HG03521 (cell line): ENCODE data around the gene PTGER4.
A peak's percentile ranks its signal among the peaks of the same experiment; 100 is the strongest.

Experiments used
- ATAC-seq: cut with Tn5 transposase; IDR thresholded peaks from one replicate; pipeline ENCODE4 v1.9.1; 2021; ENCODE audit warnings: mild to moderate bottlenecking, moderate library complexity; ENCODE audit not compliant: unreplicated experiment

PTGER4 gene

DNA sequence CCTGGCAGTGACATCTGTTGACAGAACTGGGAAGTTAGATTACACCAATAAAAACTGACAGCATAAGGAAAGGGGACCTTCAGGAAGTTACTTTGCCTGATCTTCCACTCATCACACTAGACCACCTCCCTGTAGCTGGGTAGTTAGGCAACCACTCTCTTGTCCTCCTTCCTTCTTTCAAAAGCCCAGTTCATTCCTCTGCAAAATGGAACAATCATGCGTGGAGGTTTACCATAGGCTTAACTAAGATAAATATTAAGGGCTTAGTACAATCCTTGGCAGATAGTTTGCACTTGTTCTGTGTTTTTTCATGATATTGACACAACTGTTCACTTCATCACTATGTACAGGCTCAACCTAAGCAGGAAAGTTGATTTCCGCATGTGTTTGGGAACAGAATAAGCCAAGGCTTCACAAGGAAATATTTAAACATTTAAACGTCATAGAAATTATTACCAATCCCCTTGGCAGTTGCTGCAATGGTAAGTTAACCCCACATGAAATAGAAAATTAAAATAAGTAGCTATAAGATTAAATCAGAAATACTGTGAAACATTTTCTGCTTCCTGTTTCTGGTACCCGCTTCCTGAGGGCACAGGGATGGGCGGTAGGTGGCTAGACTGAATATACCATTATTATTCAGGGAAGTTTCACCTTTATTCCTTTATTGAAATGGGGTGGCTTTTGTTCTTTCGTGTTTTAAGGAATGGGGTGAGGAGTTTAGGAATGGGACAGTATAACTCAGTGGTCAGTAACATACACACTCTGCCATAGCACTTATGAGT is 9.9 kb upstream of the PTGER4 start:
- no peak for ATAC-seq

DNA sequence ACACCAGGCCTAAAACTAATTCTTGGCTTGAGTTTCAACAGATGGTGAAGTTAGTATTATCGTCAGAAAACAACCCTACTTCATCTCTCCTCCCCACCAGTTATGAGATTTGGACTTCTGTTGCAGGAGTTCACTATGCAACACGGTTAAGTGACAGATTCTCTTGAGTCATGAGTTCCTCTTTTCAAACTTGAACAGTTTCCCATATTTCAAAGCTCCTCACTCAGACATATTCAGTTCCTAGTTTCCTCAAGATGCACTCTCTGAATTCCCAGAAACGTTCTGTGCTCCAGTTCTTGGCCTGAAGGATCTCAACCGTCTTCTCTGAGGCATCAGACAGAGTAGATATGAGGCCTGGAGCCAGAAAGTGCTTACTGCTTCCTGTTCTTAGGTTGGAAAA is 7.3 kb upstream of the PTGER4 start:
- ATAC-seq = no peak

- ATAC-seq = no peak
Observed at GRCh38 chr5:40674661-40675235, 5.0 kb upstream of the PTGER4 start.

DNA sequence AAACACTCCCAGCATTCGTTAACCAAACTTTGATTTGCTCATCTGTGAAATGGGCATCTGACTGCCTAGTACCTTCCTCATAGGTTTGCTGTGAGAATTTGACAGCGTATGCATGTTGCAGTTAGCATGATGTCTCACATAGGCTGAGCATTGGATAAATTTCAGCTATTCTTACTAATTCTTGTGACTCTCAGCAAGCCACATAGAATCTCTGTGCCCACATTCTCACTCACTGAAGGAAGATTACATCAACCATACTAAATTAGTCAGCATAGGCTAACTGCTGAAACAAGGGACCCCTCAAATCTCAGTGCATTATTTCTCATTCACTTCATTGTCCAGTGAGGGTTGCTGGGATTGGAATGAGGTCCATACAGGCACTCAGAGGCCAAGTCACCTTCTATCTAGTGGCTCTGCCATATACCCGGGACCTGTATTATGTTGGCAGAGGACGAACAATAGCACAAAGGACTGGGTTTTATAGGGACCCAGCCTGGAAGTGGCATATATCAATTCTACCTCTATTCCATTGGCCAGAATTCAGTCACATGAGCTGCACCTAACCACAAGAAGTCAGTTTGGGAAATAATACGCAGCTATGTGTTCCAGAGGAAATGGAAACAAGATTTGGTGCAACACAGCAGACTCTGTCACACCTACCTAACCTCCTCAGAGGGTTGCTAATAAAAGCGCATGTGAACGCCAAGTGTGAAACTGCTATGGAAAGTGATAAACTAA is 4.2 kb upstream of the PTGER4 start:
- ATAC-seq = no peak

GRCh38 chr5:40676613-40677343 is 2.9 kb upstream of the PTGER4 start:
- ATAC-seq = no peak

DNA sequence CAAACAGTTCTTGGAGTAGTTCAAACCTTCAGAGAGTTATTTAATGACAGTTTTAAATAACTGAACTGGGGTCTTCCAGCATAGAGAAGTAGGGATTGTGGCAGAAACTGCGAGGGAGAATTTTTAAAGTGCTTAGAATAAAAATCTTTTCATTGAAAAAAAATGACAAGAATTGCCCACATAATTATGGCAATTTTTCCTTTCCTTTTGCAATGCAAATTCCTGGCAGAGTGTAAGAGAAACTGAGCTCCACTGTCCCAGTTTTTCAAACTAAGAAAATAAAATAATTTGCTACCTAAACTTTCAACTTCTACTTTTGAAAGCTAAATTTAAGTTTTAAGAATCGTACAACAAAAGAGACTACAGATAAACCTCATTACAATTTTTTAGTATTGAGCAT is 2.3 kb upstream of the PTGER4 start:
- no peak for ATAC-seq

DNA sequence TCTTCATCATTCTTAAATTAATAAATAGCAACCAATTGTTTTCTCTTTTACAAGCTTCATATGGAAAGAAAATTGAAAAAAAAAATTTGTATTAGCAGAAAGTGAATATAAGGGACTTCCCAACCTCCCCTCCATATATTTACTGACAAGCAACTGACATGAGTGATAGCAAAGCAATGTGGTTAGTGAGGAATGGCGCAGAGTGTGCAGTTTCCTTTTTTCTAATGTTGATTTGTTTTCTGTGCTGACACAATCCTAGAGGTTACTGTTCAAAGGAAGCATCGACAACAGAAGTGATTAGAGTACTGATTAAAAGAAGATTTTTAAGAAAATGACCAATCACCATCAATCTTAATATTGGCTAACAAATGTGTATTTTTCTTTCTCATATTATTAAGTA is 1.7 kb upstream of the PTGER4 start:
- ATAC-seq = no peak

- no peak for ATAC-seq
Observed at GRCh38 chr5:40678460-40679147, 1.1 kb upstream of the PTGER4 start.

DNA sequence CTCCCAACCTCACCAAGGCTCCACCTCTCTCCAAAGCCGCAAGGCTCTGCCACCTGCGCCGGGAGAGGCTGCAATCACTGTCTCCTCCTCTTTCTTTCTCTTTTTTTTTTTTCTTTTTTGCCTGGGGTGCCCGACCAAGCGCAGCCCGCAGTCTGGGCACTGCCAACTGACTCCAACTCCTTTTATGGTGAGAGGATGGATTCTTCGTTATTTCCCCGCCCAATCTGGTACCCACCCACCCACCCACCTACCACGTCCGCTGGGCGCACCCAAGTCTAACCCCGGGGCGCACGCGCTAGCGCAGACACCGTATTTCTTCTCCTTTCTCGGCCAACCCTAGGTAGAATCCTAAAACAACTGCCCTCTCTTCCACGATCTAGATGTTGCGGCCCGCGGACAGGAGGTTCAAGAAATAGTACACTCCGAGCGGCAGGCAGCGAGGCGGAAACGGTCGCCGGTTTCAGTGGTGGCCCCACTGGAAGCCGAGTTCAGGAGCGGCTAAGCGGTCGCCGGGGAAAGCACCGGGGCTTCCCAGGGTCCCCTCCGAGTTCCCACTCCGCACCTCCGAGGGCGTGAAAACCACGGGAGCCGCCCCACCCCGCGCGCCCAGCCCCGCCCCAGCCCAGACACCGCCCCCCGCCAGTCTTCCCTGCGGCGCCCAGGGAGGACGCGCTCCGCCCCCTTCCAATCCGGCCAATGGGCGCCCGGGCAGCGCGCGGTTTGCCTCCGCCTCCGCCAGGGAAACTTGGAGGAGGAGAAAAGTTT is 385 bp upstream of the PTGER4 start:
- peak; percentile 62 for ATAC-seq

DNA sequence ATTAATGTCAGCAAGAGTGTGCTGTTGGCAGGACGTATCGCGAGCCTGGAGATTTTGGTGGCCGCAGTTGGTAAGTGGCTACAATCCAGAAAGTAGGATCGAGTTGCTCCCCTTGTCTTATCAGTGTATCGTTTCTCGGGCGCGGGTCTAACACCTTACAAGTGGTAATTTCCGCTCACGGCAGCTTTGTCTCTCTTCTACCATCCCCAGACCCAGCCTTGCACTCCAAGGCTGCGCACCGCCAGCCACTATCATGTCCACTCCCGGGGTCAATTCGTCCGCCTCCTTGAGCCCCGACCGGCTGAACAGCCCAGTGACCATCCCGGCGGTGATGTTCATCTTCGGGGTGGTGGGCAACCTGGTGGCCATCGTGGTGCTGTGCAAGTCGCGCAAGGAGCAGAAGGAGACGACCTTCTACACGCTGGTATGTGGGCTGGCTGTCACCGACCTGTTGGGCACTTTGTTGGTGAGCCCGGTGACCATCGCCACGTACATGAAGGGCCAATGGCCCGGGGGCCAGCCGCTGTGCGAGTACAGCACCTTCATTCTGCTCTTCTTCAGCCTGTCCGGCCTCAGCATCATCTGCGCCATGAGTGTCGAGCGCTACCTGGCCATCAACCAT is 1.1 kb downstream of the PTGER4 start:
- no peak for ATAC-seq

DNA sequence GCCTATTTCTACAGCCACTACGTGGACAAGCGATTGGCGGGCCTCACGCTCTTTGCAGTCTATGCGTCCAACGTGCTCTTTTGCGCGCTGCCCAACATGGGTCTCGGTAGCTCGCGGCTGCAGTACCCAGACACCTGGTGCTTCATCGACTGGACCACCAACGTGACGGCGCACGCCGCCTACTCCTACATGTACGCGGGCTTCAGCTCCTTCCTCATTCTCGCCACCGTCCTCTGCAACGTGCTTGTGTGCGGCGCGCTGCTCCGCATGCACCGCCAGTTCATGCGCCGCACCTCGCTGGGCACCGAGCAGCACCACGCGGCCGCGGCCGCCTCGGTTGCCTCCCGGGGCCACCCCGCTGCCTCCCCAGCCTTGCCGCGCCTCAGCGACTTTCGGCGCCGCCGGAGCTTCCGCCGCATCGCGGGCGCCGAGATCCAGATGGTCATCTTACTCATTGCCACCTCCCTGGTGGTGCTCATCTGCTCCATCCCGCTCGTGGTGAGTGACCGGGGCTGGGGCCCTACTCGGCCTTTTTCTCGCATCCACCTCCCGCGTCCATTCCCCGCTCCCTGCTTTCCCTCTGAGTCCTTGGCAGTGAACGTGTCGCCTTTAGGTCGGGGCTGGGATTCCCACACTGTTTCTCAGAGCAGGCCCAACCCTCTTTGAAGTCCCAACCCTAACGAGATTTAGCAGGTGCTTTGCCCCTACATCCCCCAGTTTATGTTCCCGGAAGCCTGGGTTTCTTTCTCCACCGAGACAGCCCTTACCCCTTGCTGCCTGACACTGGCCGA is 1.8 kb downstream of the PTGER4 start:
- no peak for ATAC-seq

DNA sequence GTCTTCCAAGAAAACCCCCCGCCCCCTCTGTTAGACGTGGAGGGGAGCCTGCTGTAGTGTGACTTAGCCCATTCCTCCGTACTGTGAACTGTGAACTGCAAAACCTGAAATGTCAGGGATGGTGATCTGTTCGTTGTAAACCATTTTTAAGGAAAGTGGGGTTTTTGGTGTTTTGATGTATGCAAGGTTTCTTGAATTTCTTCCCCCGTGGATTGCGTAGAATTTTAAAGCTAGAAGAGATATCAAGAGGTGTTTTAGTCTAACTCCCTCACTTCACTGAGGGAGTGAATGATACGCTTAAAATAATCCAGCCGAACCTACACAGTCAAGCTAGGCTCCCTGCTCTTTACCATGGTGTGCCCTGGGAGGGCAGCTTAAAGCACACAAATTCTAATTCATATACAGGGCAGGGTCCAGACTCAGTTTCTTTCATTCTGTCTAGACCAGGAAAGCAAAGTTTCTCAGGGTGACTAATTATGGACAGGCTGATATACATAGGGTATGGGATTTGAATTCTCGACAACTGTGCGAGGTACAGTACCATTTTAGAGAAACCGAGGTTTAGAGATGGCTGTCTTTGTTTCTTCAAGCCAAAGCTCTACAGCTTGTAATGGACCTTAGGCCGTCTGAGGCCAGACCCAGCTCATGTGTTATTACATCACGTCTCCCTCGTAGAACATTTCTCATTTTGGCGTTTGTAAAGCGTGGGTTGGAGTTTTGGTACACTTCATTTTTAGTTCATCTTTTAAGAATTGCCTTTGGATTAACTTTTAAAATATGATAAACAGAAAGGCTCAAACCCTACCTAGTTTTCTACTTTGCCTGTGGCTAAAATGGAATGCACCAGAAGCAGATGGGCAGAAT is 2.7 kb downstream of the PTGER4 start:
- no peak for ATAC-seq

GRCh38 chr5:40683305-40683704 is 3.6 kb downstream of the PTGER4 start:
- ATAC-seq = no peak

- no peak for ATAC-seq
Observed at GRCh38 chr5:40685193-40685592, 5.5 kb downstream of the PTGER4 start.

DNA sequence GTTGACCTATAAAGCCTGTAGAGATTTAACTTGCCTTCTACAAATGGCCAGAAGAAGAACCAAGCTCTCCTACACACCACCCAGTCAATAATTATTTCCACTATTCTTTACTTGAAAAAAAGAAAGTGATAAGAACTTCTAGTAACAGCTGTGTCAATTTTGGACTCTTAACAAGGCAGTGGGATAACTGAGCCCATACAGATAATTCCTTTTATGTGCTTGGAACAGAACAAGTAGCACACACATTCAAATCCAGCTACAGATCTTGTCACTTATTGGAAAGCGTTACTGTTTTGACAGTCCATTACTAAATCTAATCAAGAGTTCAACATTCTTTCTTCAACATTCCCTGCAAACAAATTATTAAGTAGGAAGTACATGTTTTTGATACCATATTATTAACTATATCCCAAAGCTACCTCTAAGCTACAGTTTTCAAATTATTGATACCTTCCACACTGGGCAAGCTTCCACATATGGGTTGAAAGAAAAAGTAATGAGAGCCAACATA is 6.3 kb downstream of the PTGER4 start:
- no peak for ATAC-seq

- ATAC-seq = no peak
Observed at GRCh38 chr5:40687321-40687720, 7.6 kb downstream of the PTGER4 start.

DNA sequence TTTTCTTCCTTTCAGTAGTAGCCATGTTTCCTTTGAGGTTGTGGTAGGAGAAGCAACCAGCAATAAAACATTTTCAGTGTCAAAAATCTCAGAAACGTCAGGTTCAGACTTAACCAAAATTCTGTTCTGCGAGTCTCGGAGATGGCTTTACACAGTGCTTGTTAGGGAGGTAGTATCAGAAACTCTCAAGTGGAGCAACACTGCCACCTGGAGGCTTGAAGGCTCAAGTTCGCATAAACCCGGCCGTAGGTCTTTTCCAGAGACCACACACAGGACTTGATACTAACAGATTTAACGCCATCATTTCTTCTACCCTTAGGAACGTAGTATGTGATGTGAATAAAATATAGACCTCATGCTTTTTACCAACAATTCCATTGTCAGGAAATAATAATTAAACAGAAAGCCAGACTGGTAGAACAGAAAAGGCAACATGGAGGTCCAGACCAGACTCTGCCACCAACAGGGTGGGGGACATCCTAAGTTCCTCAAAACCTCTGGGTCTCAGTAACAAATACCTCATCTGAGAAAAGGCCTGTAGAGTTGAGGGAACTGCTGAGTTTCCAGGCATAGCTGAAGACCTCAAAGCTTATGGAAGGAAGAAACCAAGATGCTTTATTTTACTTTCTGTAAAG is 8.5 kb downstream of the PTGER4 start:
- ATAC-seq = peak; percentile 89
